H1 (cell line): ENCODE data around the gene COMMD7. TPM values are rescaled to one million over a fixed set of nuclear protein-coding genes. Genes with fewer than 3 reads are reported as not detected.

ENCODE experiments used
- CTCF ChIA-PET: fragments of 300-600 bp; sonication (Branson Sonifier 250); formaldehyde crosslinking; loops from one replicate; lab custom pipeline; 2021; ENCODE audit not compliant: partially characterized antibody; lab: Charles Lee
- POLR2A ChIA-PET: fragments of 300-600 bp; sonication (Branson Sonifier 250); formaldehyde crosslinking; loops from one replicate; lab custom pipeline; 2021; ENCODE audit warnings: inconsistent platforms; ENCODE audit not compliant: partially characterized antibody; lab: Charles Lee
- DNase-seq, 2 experiments: peaks; one replicate each; pipeline versions ENCODE4 v3.0.0 to v3.0.0-alpha.2; 2010 to 2022; ENCODE audit warnings: low spot score in 2 of 2, low read depth in 1 of 2, mixed read lengths in 1 of 2
- FAIRE-seq: peaks from 2 replicates; lab custom pipeline; 2011; peaks lifted over from hg19 to GRCh38; lab: Jason Lieb, UNC
- H2AFZ ChIP-seq: 2 replicates; pipeline ENCODE4 v1.8.1; 2012; ENCODE audit warnings: low read length, inconsistent platforms
- H2AK5ac ChIP-seq: 2 replicates; pipeline ENCODE4 v1.6.1; 2013; ENCODE audit warnings: low read depth, low read length
- H2BK120ac ChIP-seq: replicated peaks from 2 replicates; pipeline ENCODE3; 2013; ENCODE audit warnings: low read depth, low read length, inconsistent platforms
- H2BK12ac ChIP-seq: 2 replicates; pipeline ENCODE4 v1.6.1; 2013; ENCODE audit warnings: low read depth, low read length
- H2BK15ac ChIP-seq: 2 replicates; pipeline ENCODE4 v1.6.1; 2013; ENCODE audit warnings: low read length
- H2BK20ac ChIP-seq: 2 replicates; pipeline ENCODE4 v1.6.1; 2013; ENCODE audit warnings: low read length
- H2BK5ac ChIP-seq: 2 replicates; pipeline ENCODE4 v1.6.1; 2013; ENCODE audit warnings: low read depth, low read length
- H3K14ac ChIP-seq: 2 replicates; pipeline ENCODE4 v1.6.1; 2013; ENCODE audit warnings: inconsistent platforms; ENCODE audit not compliant: insufficient read length
- H3K18ac ChIP-seq: 2 replicates; pipeline ENCODE4 v1.6.1; 2013; ENCODE audit warnings: low read length; ENCODE audit errors: extremely low read depth
- H3K23ac ChIP-seq: 2 replicates; pipeline ENCODE4 v1.6.1; 2013; ENCODE audit warnings: inconsistent platforms; ENCODE audit not compliant: insufficient read length
- H3K23me2 ChIP-seq: 2 replicates; pipeline ENCODE4 v1.6.1; 2013; ENCODE audit warnings: low read depth, low read length
- H3K27ac ChIP-seq: 2 replicates; pipeline ENCODE4 v1.6.1; 2011; ENCODE audit warnings: low read depth, low read length, inconsistent platforms
- H3K27me3 ChIP-seq, 4 experiments: replicated peaks in 1 of 4; 1 replicate in 1 of 4; 2 replicates in 3 of 4; pipeline versions ENCODE4 v1.6.1 to v1.8.1; 2011 to 2013; ENCODE audit warnings: low read length in 3 of 4, mild to moderate bottlenecking in 3 of 4, inconsistent platforms in 2 of 4, mixed read lengths in 2 of 4, moderate library complexity in 1 of 4; ENCODE audit not compliant: control insufficient read depth in 3 of 4, insufficient read depth in 3 of 4; ENCODE audit errors: extremely low read depth in 1 of 4
- H3K36me3 ChIP-seq, 4 experiments: 2 replicates each; pipeline versions ENCODE4 v1.6.1 to v1.8.1; 2011 to 2013; ENCODE audit warnings: mild to moderate bottlenecking in 4 of 4, low read length in 3 of 4, moderate library complexity in 2 of 4, control low read depth in 1 of 4, inconsistent platforms in 1 of 4; ENCODE audit not compliant: insufficient read depth in 4 of 4, control insufficient read depth in 2 of 4
- H3K4ac ChIP-seq: replicated peaks from 2 replicates; pipeline ENCODE3; 2013; ENCODE audit warnings: low read length, low read depth, mixed read lengths, inconsistent platforms; ENCODE audit not compliant: insufficient read length
- H3K4me1 ChIP-seq, 4 experiments: replicated peaks in 1 of 4; 1 replicate in 1 of 4; 2 replicates in 3 of 4; pipeline versions ENCODE4 v1.6.1 to v1.8.1; 2011 to 2013; ENCODE audit warnings: low read length in 3 of 4, inconsistent platforms in 2 of 4, mixed read lengths in 1 of 4; ENCODE audit not compliant: insufficient read depth in 4 of 4, control insufficient read depth in 3 of 4
- H3K4me2 ChIP-seq, 2 experiments: 2 replicates each; pipeline versions ENCODE4 v1.6.1 to v1.8.1; 2011 to 2013; ENCODE audit warnings: low read depth in 2 of 2, low read length in 2 of 2, control low read depth in 1 of 2, inconsistent platforms in 1 of 2, mild to moderate bottlenecking in 1 of 2; ENCODE audit not compliant: insufficient read depth in 1 of 2
- H3K4me3 ChIP-seq, 4 experiments: fragments of 200-600, 300-600 bp in 1 of 4; sonication (generic), shearing (Covaris generic), sonication (Bioruptor Twin) in 1 of 4; 2 replicates each; pipeline versions ENCODE4 v1.5.1 to v1.8.1; 2011 to 2016; ENCODE audit warnings: low read length in 4 of 4, low read depth in 3 of 4, control low read depth in 2 of 4, inconsistent platforms in 2 of 4, mild to moderate bottlenecking in 2 of 4, mixed read lengths in 1 of 4, moderate library complexity in 1 of 4; ENCODE audit not compliant: insufficient read depth in 2 of 4; ENCODE audit errors: extremely low read depth in 1 of 4
- H3K56ac ChIP-seq: replicated peaks from 2 replicates; pipeline ENCODE3; 2013; ENCODE audit warnings: low read depth, mild to moderate bottlenecking, mixed read lengths, low read length, inconsistent platforms; ENCODE audit not compliant: insufficient read length
- H3K79me1 ChIP-seq: 2 replicates; pipeline ENCODE4 v1.6.1; 2013; ENCODE audit warnings: low read depth, low read length, control low read depth
- H3K79me2 ChIP-seq, 2 experiments: 2 replicates each; pipeline versions ENCODE4 v1.6.1 to v1.8.1; 2012 to 2013; ENCODE audit warnings: low read length in 2 of 2, mild to moderate bottlenecking in 2 of 2, inconsistent platforms in 1 of 2; ENCODE audit not compliant: insufficient read depth in 2 of 2, control insufficient read depth in 1 of 2
- H3K9ac ChIP-seq, 4 experiments: replicated peaks in 1 of 4; 1 replicate in 1 of 4; 2 replicates in 3 of 4; pipeline versions ENCODE4 v1.6.1 to v1.8.1; 2011 to 2013; ENCODE audit warnings: low read depth in 3 of 4, low read length in 3 of 4, control low read depth in 2 of 4, mild to moderate bottlenecking in 2 of 4, moderate library complexity in 2 of 4, inconsistent platforms in 1 of 4; ENCODE audit errors: extremely low read depth in 1 of 4
- H3K9me3 ChIP-seq, 2 experiments: 2 replicates each; pipeline versions ENCODE4 v1.6.1 to v1.8.1; 2012 to 2013; ENCODE audit warnings: mild to moderate bottlenecking in 2 of 2, moderate library complexity in 2 of 2, control low read depth in 1 of 2, inconsistent platforms in 1 of 2, low read depth in 1 of 2, low read length in 1 of 2, mixed read lengths in 1 of 2; ENCODE audit not compliant: insufficient read depth in 2 of 2
- H4K20me1 ChIP-seq, 2 experiments: replicated peaks in 1 of 2; 2 replicates each; pipeline versions ENCODE3 to v1.8.1; 2011 to 2013; ENCODE audit warnings: inconsistent platforms in 2 of 2, low read length in 2 of 2, mild to moderate bottlenecking in 1 of 2; ENCODE audit not compliant: insufficient read depth in 2 of 2, control insufficient read depth in 1 of 2
- H4K5ac ChIP-seq: 2 replicates; pipeline ENCODE4 v1.6.1; 2013; ENCODE audit warnings: low read length, low read depth, mixed read lengths, inconsistent platforms; ENCODE audit not compliant: insufficient read length
- H4K8ac ChIP-seq: 2 replicates; pipeline ENCODE4 v1.8.0; 2013; ENCODE audit warnings: mild to moderate bottlenecking, moderate library complexity, low read length, inconsistent platforms; ENCODE audit not compliant: insufficient read depth; ENCODE audit errors: extremely low read depth
- H4K91ac ChIP-seq: replicated peaks from 2 replicates; pipeline ENCODE3; 2013; ENCODE audit warnings: low read length, mixed read lengths, inconsistent platforms; ENCODE audit not compliant: insufficient read length
- CBX5 ChIP-seq: fragments of 300-800, 300-1000 bp; sonication (generic); IDR thresholded peaks from 2 replicates; pipeline ENCODE4 v1.7.1; 2016; ENCODE audit warnings: antibody characterized with exemption, low read length, low read depth
- EGR1 ChIP-seq: IDR thresholded peaks from 2 replicates; pipeline ENCODE4 v1.6.1; 2011; ENCODE audit warnings: low read depth, low read length, borderline replicate concordance
- EP300 ChIP-seq, 2 experiments: IDR thresholded peaks; 1 replicate in 1 of 2; 2 replicates in 1 of 2; pipeline ENCODE4 v1.6.1; 2011 to 2012; ENCODE audit warnings: low read depth in 2 of 2, low read length in 2 of 2, mild to moderate bottlenecking in 2 of 2, borderline replicate concordance in 1 of 2, inconsistent platforms in 1 of 2, moderate library complexity in 1 of 2
- GABPA ChIP-seq: IDR thresholded peaks from 2 replicates; pipeline ENCODE4 v1.6.1; 2011; ENCODE audit warnings: mild to moderate bottlenecking, low read length, moderate library complexity, borderline replicate concordance; ENCODE audit not compliant: insufficient read depth
- HDAC2 ChIP-seq, 2 experiments: fragments of 300-600 bp in 1 of 2; sonication (generic) in 1 of 2; IDR thresholded peaks; 2 replicates each; pipeline ENCODE4 v1.6.1; 2011 to 2012; ENCODE audit warnings: low read depth in 2 of 2, low read length in 2 of 2, mild to moderate bottlenecking in 2 of 2, moderate library complexity in 2 of 2, borderline replicate concordance in 1 of 2, inconsistent platforms in 1 of 2
- KDM5A ChIP-seq: fragments of 200-600 bp; IDR thresholded peaks from 2 replicates; pipeline ENCODE4 v1.7.1; 2012; ENCODE audit warnings: mild to moderate bottlenecking, low read length, inconsistent platforms, mixed read lengths
- NANOG ChIP-seq: IDR thresholded peaks from 2 replicates; pipeline ENCODE4 v1.6.1; 2011; ENCODE audit warnings: low read length, low read depth, mild to moderate bottlenecking, inconsistent platforms; ENCODE audit not compliant: insufficient read depth, poor library complexity, severe bottlenecking
- RXRA ChIP-seq: IDR thresholded peaks from 2 replicates; pipeline ENCODE4 v1.6.1; 2011; ENCODE audit warnings: low read depth, mild to moderate bottlenecking, low read length, moderate library complexity; ENCODE audit not compliant: insufficient read depth
- SAP30 ChIP-seq: fragments of 300-600 bp; sonication (generic); IDR thresholded peaks from 2 replicates; pipeline ENCODE4 v1.7.1; 2012; ENCODE audit warnings: low read length, moderate library complexity, mild to moderate bottlenecking, inconsistent platforms; ENCODE audit not compliant: insufficient read depth, insufficient replicate concordance
- SP1 ChIP-seq: IDR thresholded peaks from 2 replicates; pipeline ENCODE4 v1.6.1; 2011; ENCODE audit warnings: low read depth, low read length
- TAF7 ChIP-seq: optimal IDR thresholded peaks from 2 replicates; pipeline ENCODE3; 2011; ENCODE audit warnings: low read depth, mild to moderate bottlenecking, inconsistent platforms, low read length, moderate library complexity, borderline replicate concordance
- WGBS, 2 experiments: shearing (Covaris generic) in 1 of 2; methylation state at CpG; one replicate each; pipeline versions ENCODE4 v1.1.6 to v1.1.7; 2013 to 2015; ENCODE audit warnings: low lambda C conversion rate in 2 of 2, mixed read lengths in 2 of 2, inconsistent platforms in 1 of 2, low coverage in 1 of 2, missing lambda C conversion rate in 1 of 2; ENCODE audit not compliant: insufficient replicate concordance in 2 of 2, insufficient coverage in 1 of 2, insufficient read length in 1 of 2; ENCODE audit errors: extremely low coverage in 1 of 2, missing lambda C conversion rate in 1 of 2; 5-methylcytosine and 5-hydroxymethylcytosine counted together
- polyA plus RNA-seq, 7 experiments: library from polyadenylated mRNA; depleted of rRNA in 3 of 7; stranded (reverse) in 5 of 7; unstranded in 2 of 7; fragments of >200 nt in 5 of 7; fragments of 200-250 nt in 2 of 7; gene quantifications; 1 replicate in 5 of 7; 2 replicates in 1 of 7; 4 replicates in 1 of 7; pipeline versions ENCODE4 v1.2.1 to v1.2.3, GENCODE V29; 2011 to 2013; ENCODE audit warnings: missing spikeins in 2 of 7, mixed read lengths in 2 of 7
- total RNA-seq: library from RNA; stranded (reverse); fragmentation: NEBNext Ultra II Directional; extraction: Animal tissue kit (Norgen Biotek cat#: 25700); gene quantifications from 2 replicates; pipeline ENCODE4 v1.2.1, GENCODE V29; 2021

Gene COMMD7
- total and polyA plus RNA-seq, 2 of the 8 experiments (the other 6 are each of a cell fraction or from before 2014, with no cell fraction given): 39.4 to 48.9 TPM

DNA sequence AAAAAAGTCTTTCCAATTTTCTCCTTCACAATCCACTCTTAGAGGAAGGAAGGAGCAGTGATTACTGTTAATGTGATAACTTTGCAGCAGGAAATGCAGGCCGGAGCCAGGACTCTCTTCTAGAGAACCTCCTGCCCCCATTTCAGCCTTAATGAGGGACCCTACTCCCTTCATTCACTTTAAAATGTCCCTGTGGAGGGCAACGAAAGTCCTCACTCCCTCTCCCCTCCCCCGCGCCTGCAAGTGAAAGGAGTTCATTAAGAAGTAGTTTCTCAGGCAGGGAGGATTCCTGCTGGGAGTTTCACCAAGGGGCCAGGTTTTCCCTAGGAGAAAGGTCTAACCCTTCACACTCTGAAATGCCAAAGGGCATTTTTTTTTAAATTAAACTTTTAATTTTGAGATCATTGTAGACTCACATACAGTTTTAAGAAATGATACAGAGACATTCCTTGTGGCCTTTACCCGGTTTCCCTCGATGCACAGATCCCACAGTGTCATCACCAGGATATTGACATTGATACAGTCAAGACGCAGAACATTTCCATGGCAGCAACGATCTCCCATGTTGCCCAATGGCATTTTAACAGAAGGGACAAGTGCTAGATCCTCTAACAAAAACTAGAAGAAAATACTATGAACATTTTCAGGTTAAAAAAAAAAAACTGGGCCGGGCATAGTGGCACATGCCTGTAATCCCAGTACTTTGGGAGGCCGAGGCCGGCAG lies 6.8 kb upstream of the COMMD7 start:
- peak; percentile 45 for FAIRE-seq
- TF ChIP-seq NANOG: peak; percentile 64
- TF ChIP-seq GABPA: no peak
- TF ChIP-seq SP1: peak; percentile 89
- TF ChIP-seq TAF7: peak; percentile 69
- no peak for TF ChIP-seq CBX5
- no peak for TF ChIP-seq SAP30
- 0 out of 2 replicates have a peak, but pooled peaks have one; percentile 45 for TF ChIP-seq EGR1
- TF ChIP-seq HDAC2 (IDR thresholded peaks at IDR 0.05; ENCODE audit: borderline replicate concordance in 1 of 2, low read depth in 2 of 2, low read length in 2 of 2): peak; percentile 30 to 70; a peak in 2 of 4 replicates
- TF ChIP-seq RXRA: 0 out of 2 replicates have a peak, but pooled peaks have one; percentile 46
- no peak for TF ChIP-seq KDM5A
- peak in 1 of 2 experiments; percentile 94; a peak in 1 of 3 replicates for TF ChIP-seq EP300 (IDR thresholded peaks at IDR 0.05; ENCODE audit: borderline replicate concordance in 1 of 2, low read depth in 2 of 2, low read length in 2 of 2)

More for the DNA sequence above, 6.8 kb upstream of the COMMD7 start:
- H4K20me1 ChIP-seq: no peaks in the 10 kb centered on the region
- peak overlapping the region; percentile 51 to 52 for H3K4me2 ChIP-seq
- H3K79me2 ChIP-seq: 0 out of 4 replicates have a peak, but pooled peaks cover 0 to 3% of the 10 kb centered on the region in 2 experiments
- no peaks in the 10 kb centered on the region for H3K27me3 ChIP-seq
- H3K9ac ChIP-seq: no peak overlapping the region
- H4K5ac ChIP-seq: peak overlapping the region; percentile 95
- no peak overlapping the region for H3K23ac ChIP-seq
- CTCF ChIA-PET: no interaction called here
- H2AK5ac ChIP-seq: peak overlapping the region; percentile 100
- no peaks in the 10 kb centered on the region for H3K9me3 ChIP-seq
- H2BK20ac ChIP-seq: peak overlapping the region; percentile 89
- WGBS, 2 experiments: 14% methylated on average over 11 of the region's 11 CpGs; no CpG with 5 or more reads in 1 of the 2 experiments
- peak overlapping the region; percentile 95 for H3K56ac ChIP-seq
- H3K4me3 ChIP-seq: peak overlapping the region in 1 of 4 experiments; percentile 42; a peak in 2 of 8 replicates
- H3K36me3 ChIP-seq: no peaks in the 10 kb centered on the region
- peak overlapping the region; percentile 100 for H2BK120ac ChIP-seq
- DNase-seq: peak; percentile 77 to 79
- peaks cover 17 to 27% (median 25%) of the 10 kb centered on the region in 4 experiments for H3K4me1 ChIP-seq
- no peak overlapping the region for H4K8ac ChIP-seq
- POLR2A ChIA-PET: no interaction called here
- peak overlapping the region; percentile 89 for H3K18ac ChIP-seq
- H3K79me1 ChIP-seq: no peaks in the 10 kb centered on the region
- H3K4ac ChIP-seq: peak overlapping the region; percentile 100
- H4K91ac ChIP-seq: peak overlapping the region; percentile 98
- H2AFZ ChIP-seq: no peak overlapping the region
- no peak overlapping the region for H3K14ac ChIP-seq
- peaks cover 1% of the 10 kb centered on the region; the same call in 1 of the 2 replicates for H3K23me2 ChIP-seq
- H3K27ac ChIP-seq: peak overlapping the region; percentile 80
- peak overlapping the region; percentile 99 for H2BK12ac ChIP-seq
- no peak overlapping the region for H2BK15ac ChIP-seq
- peak overlapping the region; percentile 99 for H2BK5ac ChIP-seq
